Left hindlimb (tissue), 1 donor: ENCODE data around the gene P2RY6.
"Not testable (repeated sequence)": the region's sequence is repeated elsewhere in the genome, so short reads cannot be mapped to it uniquely, and the experiment has no call there.

Experiments
- DNase-seq: peaks from one replicate; pipeline ENCODE4 v3.0.0-alpha.2; 2018

P2RY6 gene, protein sequence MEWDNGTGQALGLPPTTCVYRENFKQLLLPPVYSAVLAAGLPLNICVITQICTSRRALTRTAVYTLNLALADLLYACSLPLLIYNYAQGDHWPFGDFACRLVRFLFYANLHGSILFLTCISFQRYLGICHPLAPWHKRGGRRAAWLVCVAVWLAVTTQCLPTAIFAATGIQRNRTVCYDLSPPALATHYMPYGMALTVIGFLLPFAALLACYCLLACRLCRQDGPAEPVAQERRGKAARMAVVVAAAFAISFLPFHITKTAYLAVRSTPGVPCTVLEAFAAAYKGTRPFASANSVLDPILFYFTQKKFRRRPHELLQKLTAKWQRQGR

DNA sequence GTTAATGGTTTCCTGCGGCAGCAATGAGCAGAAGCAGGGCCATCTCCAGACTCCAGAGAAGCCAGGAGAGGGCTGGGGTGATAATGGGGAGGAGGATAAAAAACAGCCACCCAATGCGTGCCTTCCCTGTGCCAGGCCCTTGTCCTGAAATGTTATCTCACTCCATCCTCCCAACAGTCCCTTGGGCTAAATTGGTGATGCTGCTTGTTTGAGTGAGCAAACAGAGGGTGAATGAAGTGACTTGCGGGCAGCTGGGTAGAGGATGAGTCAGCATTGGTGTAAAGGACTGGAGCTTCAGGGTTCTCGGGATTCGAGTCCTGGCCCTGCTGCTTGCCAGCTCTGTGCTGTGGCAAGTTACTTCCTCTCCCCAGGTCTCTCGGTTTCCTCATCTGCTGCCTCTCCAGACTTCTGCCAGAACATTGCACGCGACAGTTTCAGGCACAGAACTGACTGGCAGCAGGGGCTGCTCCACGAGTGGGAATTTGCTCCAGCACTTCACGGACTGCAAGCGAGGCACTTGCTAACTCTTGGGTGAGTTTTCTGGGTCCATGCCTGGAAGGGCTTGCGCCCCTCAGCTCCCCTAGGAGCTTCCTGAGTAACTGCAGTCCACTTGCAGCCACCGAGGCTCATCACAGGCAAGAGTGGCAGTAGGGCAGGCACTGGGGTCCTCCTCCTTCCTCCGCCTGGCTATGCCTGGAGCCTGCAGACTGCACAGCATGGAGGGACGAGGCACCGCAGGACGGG, at the start of gene P2RY6:
P2RY6 (plus strand) TSS at position 403 of the 744 bp plus-strand sequence. CDS start 24,181 bp downstream, outside the sequence.
- no peak for DNase-seq

DNA sequence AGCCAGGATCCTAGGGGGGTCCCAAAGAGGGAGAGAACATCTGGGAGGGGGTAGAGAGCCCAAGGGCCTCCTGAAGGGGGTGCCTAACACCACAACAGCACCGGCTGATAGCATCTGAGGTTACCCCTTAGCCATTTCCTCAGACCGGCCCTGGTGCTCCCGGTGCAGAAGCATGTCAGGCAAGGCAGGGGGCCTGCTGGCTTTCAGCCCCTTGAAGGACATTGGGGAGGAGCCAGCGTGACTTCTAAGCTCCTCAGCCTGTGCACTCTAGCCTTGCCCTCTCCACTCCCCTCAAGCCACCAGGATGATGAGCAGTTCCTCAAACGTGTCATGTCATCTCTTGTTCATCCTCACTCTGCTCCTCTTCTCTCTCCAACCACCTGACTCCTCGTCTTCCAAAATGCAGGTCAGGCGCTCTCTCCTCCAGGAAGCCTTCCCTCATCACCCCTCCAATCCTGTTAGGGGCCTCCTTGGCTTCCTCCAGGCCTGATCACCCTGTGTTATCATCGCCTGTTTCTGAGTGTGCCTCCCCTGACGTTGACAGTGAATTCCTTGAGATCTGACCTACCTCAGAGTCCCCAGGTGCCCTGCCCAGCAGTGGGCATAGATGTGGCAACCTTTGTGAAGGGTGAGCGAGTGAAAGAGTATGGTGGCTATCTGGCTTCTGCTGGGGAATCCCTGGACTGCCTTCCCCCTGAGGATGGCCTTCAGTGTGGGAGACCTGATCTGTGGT, 48.0 kb upstream of the P2RY6 start:
- DNase-seq: no peak

DNA sequence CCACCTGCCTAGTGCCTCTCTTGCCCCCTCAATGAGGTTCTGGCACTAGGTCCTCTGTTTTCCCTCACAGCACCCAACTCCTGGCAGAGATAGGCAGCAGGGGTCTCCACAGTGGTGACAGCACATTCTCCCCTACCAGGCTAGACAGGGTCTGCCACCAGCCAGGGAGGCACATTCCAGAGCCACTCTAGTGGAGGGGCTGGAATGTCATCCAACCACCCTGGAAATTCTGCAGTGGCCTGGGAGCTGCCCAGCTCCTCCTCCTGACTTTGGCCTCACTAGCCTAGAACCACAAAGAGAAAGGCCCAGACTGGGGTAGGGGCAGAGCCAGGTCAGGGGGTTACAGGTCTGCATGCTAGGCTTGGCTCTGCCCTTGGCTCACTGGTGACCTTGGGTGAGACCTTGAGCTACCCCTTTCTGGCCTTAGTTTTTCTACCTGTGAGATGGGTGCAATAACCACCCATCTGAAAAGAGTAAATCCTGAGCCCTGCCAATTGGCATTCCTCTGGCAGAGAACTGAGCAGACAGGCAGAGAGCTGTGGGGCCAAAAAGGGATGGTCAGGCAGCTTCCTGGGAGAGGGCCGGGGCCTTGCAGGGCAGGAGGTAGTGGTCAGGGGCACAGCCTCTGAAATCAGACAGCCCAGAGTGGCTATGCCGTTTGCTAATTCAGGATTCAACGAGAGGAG, 47.0 kb upstream of the P2RY6 start:
- no peak for DNase-seq

DNA sequence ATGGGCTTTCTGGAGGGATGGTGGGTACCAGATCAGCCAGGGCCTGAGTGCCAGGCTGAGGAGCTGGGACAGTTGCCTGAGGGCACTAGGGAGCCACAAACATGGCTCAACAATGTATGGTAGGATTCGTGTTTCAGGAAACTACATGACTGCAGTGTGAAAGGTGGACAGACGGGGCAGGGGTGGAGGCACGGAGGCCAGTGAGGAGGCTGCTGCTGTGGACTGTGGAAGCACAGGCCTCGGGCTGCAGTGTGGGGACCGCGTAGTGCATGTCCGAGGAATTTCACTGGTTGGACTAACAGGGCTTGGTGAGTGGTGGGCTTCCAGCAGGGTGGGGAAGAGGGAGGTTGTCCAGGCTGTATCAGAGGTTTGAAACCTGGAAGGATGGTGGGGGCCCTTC, 46.3 kb upstream of the P2RY6 start:
- no peak for DNase-seq

DNA sequence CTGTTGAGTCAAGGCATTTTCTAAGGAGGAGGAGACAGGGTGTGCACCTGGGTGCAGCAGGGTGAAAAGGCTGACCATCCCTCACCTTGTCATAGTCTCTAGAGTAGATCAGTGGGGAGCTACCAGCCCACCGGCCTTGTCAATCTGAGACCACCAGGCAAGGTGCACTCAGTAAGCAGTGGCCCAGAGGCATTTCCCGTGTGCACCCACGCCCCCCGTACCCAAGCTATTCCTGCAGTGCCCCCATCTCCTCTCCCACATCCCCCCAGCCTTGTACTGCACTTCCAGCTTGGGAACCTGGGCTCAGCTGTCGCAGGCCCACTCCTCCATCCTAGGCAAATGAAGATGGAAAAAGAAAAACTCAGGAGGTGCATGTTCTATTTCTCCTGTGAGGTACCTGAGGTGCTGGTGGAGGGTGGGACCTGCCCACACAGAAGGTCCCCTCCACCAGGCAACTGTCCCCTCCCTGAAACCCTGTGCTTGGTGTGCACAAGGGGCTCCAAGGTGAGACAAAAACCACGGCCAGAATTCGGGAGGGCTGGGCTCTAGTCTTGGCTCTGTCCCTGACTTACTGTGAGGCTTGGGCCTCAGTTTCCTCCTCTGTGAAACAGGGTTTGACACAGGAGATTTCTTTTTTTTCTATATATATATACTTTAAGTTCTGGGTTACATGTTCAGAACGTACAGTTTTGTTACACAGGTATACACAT, 45.7 kb upstream of the P2RY6 start:
- no peak for DNase-seq

DNA sequence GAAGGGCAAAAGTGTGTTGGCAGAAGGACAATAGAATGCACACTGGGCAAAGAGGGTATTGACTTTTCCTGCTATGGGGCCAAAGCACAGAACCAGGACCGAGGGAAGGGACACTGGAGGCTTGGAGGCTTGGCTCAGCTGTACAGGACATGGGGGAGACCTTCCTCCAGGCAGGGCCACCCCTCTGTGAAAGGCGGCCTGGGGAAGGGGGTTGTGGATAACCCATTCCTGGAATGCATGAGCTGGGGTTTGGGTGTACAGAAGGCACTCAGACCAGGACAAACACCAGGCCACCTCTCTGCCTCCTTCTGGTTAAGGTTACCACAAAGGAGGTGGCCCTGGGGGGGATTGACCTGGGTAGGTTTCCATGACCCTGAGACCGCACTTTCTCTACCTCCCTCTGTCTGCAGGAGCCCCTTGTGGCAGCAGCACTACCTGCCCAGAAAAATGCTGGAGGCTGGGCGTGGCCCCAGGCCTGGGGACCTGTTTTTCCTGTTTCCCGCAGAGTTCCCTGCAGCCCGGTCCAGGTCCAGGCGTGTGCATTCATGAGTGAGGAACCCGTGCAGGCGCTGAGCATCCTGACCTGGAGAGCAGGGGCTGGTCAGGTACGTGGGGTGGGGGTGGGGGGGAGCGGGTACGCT, 44.4 kb upstream of the P2RY6 start:
- DNase-seq: no peak

DNA sequence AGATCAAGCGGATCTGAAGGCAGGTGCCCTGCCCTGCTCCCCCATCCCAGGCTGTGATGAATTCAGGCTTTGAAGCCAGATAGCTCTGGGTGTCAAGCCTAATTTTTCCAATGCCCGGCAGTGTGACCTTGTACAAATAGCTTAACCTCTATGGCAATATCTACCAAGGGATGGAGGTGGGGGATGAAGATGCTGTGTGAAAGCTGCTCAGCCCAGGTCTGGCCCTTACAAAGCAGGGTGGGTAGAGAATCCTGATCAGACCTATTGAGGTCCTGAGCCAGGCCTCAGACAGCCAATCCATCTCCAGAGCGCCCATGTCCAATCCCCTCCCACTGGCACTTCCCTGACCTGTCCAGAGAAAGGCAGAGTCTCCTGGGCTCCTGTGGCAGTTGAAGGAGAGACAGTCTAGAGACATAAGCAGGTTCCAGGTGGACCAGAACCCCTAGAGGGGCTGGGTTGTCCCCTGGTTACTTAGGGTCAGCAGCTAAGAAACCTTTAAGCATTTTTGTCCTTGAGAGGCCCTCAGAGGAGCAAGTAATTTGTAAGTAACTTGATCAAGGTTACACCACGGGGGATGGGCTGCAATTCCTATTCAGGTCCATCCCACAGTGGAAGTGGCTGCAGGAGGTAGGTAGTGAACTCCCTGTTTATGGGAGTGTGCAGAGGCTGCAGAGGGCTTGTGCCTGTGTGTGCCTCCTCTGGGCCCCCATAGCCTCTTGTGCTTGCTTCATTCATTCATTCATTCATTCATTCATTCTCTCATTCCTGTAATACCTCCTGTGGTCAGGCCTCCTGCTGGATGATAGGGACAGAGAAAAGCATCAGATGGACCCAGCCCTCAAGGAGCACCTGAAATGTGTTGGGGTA, 43.6 kb upstream of the P2RY6 start:
- DNase-seq: no peak

DNA sequence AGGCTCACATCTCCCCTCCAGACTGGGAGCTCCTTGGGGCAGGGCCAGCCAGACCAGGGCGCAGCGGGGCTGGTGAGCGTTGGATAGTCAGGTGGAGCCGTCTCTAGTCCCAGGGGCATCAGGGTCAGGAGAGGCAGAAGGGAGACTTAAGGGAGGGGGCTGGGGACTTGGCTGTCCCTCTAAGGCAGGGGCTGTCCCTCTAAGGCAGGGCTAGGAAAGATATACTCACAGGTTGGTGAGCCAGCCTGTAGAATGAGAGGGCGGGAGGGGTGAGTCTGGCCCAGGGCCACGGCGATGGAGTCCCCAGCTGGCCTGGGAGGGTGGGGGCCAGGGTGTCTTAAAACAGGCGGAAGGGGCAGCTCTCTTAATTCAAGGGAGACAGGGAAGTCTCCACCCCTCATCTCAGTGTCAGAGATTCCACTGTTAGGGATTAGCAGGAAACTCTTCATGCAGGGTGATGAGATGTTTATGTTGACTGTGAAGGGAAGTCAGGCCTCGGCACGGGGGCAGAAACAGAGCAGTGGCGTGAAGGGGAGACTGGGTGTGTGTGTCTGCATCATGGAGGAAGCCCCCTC, 42.7 kb upstream of the P2RY6 start:
- no peak for DNase-seq

DNA sequence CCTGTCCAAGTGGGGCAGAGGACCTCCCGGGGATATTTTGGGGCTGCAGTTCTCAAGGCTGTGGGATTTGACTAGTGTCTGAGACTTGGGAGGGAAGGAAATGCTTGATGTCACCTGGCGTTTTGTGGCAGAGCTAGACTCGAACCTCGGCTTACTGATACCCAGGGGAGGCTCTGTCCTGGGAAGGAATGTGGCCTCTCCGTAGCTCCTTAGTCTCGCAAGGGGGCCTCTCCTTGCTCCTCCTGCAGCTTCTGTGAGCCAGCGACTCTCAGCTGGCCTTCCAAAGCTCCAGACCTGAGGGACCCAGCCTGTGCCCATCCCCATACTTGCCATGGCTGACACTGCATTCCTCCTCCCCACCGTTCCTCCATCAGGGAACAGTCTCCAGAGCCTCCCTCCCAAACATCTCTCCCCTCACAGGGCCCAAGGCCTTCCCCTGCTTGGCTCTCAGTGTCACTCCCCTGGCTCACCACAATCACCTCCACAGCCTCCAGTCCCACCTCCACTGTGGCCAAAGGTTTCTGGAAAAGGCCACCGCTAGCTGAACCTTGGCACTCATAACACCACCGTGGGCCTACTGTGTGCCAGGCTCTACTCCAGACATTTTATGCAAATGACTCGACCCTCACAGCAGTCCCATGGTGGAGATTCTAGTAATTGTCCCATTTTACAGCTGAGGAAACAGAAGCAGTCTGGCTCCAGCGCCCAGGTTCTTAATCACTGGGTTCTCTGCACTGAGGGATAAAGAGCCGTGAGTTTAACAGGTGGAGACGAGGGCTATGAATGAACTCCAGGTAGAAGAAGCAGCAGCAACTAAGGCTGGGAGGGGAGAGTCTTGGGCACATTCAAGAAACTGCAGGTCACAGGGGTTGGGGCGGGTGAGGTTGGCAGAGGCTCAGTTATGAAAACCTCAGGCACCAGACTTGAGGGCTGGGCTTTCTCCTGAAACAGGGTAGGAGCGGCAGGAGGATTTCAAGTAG, 42.0 kb upstream of the P2RY6 start:
- DNase-seq: no peak

DNA sequence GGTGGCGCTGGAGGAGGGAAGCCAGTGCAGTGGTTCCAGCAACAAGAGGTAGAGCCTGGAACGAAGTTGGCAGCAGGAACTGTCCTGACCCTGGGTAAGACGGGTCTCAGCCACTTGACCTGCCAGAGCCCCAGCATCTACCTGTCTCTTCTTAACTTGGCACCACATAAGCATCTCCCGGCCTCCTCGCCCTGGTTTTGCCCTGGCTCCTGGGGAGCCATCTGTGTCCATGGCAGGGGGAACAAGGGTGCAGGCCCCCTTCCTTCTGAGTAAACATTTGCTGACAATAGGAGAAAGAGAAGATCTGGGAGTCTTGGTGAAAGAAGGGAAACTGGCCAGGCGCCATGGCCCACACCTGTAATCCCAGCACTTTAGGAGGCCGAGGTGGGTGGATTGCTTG, 41.2 kb upstream of the P2RY6 start:
- no peak for DNase-seq

DNA sequence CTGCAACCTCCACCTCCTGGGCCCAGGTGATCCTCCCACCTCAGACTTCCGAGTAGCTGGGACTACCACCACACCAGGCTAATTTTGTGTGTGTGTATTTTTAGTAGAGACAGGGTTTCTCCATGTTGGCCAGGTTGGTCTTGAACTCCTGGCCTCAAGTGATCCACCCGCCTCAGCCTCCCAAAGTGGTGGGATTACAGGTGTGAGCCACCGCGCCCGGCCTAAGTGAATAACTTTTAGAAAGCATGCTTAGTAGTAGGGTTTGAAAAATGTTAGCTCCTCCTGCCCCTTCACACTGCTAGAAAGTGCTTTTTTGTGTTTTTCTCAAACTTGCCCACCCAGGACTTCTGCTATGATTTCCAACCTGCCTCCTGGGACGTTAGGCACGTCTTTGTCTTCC, 39.7 kb upstream of the P2RY6 start:
- not testable (repeated sequence) for DNase-seq

DNA sequence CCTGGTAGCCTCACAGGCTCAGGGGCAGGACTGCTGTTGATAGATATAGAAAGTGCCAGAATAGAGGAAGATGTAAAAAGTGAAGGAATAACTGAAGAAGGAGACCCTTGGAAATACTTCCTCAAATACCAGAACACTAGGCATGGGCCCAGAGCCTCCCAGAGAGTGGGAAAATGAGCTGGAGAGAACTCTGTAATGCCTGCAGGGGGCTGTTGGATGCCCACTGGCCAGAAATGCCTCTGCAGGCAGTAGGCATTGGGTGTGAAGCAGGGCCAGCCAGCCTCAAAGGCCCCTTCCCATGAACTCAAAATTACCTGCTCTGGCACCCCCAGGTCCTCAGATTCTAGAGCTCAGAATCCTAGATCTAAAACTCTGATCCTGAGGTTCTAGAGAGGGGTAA, 38.9 kb upstream of the P2RY6 start:
- DNase-seq: no peak

DNA sequence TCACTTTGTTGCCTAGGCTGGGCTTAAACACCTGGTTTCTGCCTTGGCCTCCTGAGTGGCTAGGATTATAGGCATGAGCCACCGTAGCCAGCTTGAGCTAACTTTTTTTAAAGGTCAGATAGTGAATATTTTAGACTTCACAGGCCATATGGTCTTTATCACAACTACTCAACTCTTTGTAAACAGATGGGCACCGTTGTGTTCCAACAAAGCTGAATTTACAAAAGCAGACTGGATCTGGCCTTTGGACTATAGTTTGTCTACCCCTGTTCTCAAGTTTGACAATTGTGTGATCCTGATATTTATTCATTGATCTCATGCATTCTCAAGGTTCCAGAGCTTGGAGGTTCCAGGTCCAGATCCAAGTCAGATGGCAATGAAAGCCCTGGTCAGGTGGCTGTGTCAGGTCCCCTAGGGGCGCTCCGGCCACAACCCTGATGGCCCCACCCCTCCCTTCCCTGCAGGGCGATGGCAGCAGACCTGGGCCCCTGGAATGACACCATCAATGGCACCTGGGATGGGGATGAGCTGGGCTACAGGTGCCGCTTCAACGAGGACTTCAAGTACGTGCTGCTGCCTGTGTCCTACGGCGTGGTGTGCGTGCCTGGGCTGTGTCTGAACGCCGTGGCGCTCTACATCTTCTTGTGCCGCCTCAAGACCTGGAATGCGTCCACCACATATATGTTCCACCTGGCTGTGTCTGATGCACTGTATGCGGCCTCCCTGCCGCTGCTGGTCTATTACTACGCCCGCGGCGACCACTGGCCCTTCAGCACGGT, 38.3 kb upstream of the P2RY6 start:
- no peak for DNase-seq

DNA sequence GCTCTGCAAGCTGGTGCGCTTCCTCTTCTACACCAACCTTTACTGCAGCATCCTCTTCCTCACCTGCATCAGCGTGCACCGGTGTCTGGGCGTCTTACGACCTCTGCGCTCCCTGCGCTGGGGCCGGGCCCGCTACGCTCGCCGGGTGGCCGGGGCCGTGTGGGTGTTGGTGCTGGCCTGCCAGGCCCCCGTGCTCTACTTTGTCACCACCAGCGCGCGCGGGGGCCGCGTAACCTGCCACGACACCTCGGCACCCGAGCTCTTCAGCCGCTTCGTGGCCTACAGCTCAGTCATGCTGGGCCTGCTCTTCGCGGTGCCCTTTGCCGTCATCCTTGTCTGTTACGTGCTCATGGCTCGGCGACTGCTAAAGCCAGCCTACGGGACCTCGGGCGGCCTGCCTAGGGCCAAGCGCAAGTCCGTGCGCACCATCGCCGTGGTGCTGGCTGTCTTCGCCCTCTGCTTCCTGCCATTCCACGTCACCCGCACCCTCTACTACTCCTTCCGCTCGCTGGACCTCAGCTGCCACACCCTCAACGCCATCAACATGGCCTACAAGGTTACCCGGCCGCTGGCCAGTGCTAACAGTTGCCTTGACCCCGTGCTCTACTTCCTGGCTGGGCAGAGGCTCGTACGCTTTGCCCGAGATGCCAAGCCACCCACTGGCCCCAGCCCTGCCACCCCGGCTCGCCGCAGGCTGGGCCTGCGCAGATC, 37.5 kb upstream of the P2RY6 start:
- peak; percentile 10 for DNase-seq

DNA sequence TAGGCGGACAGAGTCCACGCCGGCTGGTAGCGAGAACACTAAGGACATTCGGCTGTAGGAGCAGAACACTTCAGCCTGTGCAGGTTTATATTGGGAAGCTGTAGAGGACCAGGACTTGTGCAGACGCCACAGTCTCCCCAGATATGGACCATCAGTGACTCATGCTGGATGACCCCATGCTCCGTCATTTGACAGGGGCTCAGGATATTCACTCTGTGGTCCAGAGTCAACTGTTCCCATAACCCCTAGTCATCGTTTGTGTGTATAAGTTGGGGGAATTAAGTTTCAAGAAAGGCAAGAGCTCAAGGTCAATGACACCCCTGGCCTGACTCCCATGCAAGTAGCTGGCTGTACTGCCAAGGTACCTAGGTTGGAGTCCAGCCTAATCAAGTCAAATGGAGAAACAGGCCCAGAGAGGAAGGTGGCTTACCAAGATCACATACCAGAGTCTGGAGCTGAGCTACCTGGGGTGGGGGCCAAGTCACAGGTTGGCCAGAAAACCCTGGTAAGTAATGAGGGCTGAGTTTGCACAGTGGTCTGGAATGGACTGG, 36.8 kb upstream of the P2RY6 start:
- peak; percentile 4 for DNase-seq

DNA sequence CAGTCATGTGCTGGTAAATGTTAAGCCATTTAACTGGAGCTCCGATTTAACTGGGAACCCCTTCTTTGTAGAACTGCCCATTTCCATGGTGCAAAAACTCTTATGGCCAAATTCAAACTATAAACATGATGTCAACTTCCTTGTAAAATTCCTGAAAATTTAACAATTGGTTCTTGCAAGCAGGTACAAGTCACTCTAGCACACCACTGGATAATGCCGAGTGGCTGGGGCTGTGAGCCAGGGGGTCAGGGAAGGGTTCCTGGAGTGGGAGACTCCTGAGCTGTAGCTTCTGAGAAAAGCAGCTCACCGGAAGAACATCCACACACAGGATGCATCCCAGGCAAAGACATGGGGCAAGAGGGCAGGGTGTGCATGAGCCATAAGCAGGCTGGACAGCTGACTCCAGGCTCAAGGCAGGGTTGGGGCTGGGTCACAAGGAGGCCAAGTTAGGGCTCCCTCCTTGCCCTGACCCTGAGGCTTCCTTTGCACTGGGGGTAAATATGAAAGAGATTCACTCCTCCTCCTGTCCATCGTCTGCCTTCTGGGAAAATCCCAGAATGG, 35.9 kb upstream of the P2RY6 start:
- peak; percentile 20 for DNase-seq

DNA sequence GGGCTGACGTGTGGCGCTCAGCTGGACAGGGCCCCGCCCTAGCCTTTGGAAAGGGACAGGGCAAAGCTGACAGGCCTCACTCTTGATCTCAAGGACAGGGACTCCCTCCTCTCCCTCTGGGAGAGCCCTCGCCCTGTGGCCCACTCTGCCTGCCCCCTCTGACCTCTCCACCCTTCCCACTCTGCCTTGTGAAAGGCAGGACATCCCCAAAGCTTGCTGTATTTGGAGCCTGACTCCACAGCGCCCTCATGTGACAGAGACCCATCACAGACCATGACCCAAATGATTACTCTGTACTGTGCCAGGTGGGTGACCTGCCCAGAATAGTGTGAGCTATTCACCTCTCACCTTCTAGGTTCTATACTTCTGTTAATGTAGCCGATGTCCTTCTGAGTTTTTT, 35.3 kb upstream of the P2RY6 start:
- DNase-seq: peak; percentile 10
